ENCODE data around the gene MINK1.
"Not testable (repeated sequence)": the region's sequence is repeated elsewhere in the genome, so short reads cannot be mapped to it uniquely, and the experiment has no call there.

MINK1 gene

DNA sequence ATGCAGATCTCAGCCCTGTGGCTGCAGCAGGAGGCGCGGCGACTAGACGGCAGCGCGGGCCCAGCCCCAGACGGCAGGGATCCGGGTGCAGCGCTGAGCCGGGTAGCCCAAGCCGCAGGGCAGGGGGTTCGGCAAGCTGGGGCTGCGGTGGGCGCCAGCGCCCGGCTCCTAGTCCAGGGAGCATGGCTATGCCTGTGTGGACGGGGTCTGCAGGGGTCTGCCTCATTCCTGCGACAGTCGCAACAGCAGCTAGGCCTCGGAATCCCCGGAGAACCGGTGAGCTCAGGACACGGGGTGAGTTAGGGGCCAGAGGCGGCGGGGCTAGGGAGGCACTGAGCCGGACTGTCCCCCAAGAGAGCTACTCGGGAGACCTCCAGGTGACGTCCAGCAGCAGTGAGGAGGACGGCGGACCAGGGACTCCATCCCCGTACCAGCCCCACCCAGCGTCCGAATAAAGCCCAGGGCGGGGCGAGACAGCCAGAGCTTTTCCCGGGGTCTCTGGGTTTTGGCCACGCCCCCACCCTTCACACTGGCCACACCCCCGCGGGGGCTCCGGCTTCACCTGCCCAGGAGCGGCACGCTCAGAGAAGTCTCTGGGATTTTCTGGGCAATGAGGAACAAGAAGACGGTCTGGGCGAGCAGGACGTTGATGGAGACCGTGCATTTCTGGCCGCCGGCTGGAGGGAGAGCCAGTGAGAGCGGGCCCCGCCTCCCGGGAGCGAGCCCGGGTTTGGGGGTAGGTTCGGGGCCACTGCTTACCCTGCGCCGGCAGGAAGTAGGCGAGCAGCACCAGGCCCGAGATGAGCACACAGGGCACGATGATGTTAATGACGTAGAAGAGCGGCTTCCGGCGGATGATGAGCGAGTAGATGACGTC is 67.3 kb downstream of the MINK1 start:
- DNase-seq = no peak

DNA sequence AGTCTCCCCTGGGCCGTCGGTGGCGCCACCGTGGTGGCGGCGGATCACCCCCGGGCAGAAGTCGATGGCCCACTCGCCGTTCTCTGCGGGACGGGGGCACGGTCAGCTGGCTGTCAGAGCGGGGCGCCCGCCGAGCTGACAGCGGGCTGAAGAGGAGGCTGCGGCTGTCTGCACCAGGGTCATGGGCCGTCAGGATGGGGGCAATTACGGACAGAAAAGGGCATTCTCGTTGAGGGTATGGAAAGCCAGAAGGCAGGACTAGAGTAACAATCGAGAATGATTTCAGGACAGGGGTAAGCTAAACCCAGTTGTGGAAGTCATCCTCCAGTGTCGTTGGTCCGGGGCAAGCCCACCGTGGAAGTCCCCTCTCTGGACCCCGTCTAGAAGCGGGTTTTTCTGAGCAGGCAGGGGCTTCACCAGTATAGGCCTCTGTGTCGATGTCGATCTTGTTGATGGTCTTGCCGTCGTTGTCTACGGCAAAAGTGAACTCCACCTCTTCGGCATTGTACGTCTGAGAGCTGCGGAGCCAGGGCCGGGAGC is 68.0 kb downstream of the MINK1 start:
- no peak for DNase-seq

DNA sequence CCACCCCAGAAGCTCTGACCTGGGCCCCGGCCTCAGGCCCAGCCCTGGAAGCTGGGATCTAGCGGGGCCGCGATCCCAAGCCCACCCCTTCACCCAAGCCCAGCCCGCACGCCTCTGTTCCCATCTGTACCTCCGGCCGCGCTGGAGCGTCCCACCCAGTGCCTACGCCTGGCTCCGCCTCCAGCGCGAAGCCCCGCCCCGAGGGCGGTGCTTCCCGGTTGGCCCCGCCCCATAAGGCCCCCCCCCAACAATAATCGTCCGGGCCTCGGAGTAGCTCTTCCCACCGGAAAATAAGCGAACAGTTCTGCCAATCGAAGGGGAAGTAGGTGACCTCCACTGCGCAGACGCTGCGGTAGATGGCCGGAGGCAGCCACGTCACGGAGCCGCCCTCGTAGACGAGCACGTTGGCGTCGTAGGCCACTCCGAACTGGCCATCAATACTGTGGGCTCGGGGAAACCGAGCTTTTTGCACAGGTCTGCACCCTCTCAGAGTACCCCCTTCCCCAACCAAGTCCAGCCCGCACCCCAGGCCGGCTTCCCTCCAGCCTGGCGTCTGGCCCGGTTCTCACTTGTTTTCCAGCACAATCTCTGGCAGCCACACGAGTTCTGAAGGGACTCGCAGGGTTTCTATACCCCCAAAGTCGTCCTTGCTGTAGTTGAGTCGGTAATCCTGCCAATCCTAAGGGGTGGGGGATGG is 68.7 kb downstream of the MINK1 start:
- DNase-seq = no peak

GRCh38 chr17:4902540-4902939 is 69.4 kb downstream of the MINK1 start:
- no peak for DNase-seq

DNA sequence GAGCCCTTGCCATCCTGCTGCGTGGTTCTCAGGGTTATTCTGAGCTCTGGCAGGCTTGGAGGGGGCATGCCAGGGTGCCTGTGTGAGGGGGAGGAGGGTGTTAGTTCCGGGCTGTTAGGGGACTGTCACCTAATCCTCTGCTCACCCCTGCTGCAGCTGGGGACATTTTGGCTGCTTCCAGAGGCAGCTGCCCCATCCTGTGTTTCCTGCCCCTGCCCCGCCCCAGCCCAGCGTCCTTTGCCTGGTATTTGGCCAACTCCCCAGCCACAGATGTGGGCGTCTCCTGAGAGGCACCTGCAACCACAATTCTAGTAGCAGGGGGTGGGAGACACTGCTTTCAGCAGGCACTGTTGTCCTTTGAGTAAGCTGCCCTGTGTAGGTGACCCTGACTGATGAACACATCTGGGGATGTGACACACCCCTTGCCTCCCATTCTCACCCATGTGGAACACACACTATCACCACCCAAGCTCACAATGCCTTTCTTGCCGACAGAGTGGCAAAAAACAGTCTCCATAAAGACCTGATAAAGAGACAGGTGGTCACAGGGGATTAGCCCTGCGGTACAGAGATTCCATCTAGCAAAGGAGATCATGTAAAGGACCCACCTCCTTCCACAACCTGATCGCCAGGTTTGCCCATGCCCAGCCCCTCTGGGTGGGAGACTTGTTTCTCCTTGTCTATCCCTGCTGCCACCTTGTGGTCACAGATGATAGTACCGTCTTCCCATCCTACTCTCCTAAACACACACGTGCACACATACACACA is 70.1 kb downstream of the MINK1 start, which contains the start of gene CHRNE:
TSS of gene CHRNE (minus strand) at position 48 of the 768 bp plus-strand sequence. CDS start at position 13, 35 bp downstream.
- peak; percentile 24 to 68 for DNase-seq

GRCh38 chr17:4906642-4907041 is 73.5 kb downstream of the MINK1 start:
- DNase-seq = not testable (repeated sequence)

- no peak for DNase-seq
Measured at GRCh38 chr17:4908301-4908700, 75.2 kb downstream of the MINK1 start.

GRCh38 chr17:4908711-4909496 is 75.8 kb downstream of the MINK1 start:
- DNase-seq = peak; percentile 62 to 85

GRCh38 chr17:4913994-4914393 is 80.9 kb downstream of the MINK1 start:
- no peak for DNase-seq

GRCh38 chr17:4914551-4914950 is 81.4 kb downstream of the MINK1 start:
- DNase-seq = not testable (repeated sequence)

DNA sequence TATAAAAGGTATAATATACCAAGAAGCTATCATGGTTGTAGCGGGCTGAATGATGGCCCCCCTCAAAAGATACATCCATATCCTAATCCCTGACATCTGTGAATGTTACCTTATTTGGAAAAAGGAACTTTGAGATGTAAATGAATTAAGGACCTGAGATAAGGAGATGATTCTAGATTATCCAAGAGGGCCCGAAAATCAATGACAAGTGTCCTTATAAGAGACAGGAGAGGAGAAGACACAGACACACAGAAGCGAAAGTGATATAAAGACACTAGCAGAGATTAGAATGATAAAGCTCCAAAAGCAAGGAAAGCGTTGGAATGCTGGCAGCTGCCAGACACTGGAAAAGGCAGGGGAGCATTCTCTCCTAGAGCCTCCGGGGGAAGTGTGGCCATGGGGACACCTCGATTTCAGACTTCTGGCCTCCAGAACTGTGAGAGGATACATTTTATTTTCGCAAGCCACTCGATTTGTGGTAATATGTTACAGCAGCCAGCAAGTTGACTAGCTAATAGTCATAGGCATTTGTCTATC is 86.4 kb downstream of the MINK1 start:
- DNase-seq = no peak

DNA sequence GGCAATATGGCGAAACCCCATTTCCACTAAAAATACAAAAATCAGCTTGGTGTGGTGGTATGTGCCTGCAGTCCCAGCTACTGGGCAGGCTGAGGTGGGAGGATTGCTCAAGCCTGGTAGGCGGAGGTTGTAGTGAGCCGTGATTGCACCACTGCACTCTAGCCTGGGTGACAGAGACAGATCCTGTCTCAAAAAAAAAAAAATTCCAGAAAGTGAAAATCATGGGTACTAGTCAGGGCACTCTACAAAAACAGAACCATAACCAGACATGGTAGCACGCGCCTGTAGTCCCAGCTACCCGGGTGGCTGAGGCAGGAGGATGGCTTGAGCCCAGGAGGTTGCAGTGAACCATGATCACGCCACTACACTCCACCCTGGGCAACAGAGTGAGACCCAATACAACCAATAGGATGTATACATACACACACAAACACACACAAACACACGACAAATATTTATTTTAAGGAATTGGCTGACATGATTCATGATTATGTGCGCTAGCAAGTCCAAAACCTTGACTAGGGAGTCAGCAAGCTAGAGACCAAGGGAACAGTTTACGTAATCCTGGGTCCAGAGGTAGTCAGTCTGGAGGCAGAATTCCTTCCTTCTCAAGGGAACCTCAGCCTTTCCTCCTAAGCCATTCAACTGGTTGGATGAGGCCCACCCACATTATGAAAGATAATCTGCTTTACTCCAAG is 87.4 kb downstream of the MINK1 start:
- no peak for DNase-seq

DNA sequence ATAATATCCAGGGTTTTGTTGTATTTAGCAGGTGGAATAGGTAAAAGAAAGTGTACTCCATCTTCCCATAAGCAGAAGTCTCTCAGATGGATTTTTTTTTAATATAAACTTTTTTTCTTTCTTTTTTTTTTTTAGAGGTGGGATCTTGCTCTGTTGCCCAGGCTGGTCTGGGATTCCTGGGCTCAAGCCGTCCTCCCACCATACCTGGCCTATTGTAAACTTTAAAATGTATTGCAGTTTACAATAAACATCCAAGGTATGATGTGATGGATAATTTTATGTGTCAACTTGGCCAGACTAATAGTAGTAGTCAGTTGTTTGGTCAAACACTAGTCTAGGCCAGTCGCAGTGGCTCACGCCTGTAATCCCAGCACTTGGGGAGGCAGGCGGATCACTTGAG is 88.2 kb downstream of the MINK1 start:
- DNase-seq = no peak

- DNase-seq = not testable (repeated sequence)
Measured at GRCh38 chr17:4926577-4927335, 93.6 kb downstream of the MINK1 start.

DNA sequence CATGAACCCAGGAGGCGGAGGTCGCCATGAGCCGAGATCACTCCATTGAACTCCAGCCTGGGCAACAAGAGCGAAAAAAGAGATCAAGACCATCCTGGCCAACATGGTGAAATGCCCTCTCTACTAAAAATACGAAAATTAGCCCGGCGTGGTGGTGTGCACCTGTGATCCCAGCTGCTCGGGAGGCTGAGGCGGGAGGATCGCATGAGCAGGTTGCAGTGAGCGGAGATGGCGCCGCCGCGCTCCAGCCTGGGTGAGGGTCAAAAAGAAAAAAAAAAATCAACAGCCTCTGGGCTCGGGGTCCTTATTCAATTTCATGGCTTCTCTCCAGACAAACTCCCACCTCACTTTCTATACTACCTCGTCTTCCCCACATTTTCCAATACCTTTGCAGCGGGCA is 95.7 kb downstream of the MINK1 start:
- DNase-seq = no peak

GRCh38 chr17:4931963-4932362 is 98.8 kb downstream of the MINK1 start, which contains the start of gene GP1BA:
GP1BA (plus strand) TSS chr17:4932277; CDS start chr17:4932605, 328 bp downstream.
- DNase-seq = no peak

GRCh38 chr17:4932756-4933155 is 99.6 kb downstream of the MINK1 start:
- no peak for DNase-seq

DNA sequence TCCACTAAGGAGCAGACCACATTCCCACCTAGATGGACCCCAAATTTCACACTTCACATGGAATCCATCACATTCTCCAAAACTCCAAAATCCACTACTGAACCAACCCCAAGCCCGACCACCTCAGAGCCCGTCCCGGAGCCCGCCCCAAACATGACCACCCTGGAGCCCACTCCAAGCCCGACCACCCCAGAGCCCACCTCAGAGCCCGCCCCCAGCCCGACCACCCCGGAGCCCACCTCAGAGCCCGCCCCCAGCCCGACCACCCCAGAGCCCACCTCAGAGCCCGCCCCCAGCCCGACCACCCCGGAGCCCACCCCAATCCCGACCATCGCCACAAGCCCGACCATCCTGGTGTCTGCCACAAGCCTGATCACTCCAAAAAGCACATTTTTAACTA is 100.5 kb downstream of the MINK1 start:
- DNase-seq = no peak

DNA sequence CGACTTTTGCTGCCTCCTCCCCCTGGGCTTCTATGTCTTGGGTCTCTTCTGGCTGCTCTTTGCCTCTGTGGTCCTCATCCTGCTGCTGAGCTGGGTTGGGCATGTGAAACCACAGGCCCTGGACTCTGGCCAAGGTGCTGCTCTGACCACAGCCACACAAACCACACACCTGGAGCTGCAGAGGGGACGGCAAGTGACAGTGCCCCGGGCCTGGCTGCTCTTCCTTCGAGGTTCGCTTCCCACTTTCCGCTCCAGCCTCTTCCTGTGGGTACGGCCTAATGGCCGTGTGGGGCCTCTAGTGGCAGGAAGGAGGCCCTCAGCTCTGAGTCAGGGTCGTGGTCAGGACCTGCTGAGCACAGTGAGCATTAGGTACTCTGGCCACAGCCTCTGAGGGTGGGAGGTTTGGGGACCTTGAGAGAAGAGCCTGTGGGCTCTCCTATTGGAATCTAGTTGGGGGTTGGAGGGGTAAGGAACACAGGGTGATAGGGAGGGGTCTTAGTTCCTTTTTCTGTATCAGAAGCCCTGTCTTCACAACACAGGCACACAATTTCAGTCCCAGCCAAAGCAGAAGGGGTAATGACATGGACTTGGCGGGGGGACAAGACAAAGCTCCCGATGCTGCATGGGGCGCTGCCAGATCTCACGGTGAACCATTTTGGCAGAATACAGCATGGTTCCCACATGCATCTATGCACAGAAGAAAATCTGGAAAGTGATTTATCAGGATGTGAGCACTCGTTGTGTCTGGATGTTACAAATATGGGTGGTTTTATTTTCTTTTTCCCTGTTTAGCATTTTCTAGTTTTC is 101.2 kb downstream of the MINK1 start:
- DNase-seq = peak; percentile 33 to 38
